ENCODE measurements around the gene LCE1A.

DNA sequence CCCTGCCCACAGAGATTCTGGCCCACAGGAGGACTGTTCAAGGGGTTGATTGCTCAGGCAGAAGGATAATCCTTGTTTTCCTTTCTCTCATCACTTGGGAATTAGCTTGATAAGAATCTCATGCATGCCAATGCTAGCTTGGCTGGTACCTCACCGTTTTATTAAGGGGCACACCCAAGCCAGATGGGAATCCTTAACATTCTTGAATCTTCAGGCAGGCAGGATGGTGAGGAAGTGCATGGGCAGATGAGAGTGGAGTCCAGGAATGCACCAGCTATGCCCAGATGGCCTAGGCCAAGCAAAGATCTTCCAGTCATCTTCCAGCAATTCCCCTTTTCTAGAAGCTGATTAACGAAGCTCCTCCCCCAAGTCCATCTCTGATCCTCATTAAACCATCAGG, 28.4 kb downstream of the LCE1A start:
- TF ChIP-seq ZFX (IDR thresholded peaks at IDR 0.05), result no peak
- TF ChIP-seq, protein P1, sequence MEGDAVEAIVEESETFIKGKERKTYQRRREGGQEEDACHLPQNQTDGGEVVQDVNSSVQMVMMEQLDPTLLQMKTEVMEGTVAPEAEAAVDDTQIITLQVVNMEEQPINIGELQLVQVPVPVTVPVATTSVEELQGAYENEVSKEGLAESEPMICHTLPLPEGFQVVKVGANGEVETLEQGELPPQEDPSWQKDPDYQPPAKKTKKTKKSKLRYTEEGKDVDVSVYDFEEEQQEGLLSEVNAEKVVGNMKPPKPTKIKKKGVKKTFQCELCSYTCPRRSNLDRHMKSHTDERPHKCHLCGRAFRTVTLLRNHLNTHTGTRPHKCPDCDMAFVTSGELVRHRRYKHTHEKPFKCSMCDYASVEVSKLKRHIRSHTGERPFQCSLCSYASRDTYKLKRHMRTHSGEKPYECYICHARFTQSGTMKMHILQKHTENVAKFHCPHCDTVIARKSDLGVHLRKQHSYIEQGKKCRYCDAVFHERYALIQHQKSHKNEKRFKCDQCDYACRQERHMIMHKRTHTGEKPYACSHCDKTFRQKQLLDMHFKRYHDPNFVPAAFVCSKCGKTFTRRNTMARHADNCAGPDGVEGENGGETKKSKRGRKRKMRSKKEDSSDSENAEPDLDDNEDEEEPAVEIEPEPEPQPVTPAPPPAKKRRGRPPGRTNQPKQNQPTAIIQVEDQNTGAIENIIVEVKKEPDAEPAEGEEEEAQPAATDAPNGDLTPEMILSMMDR (conservative IDR thresholded peaks at IDR 0.05), result no peak

Data from C4-2B (cell line).